NCI-H2171 treated with DMSO at 0.1 percent for 48 hours (cell line): Measurements from ENCODE around the gene NSMCE3.

Source experiments
- DNase-seq: peaks from one replicate; lab custom pipeline; 2025; lab: John Stamatoyannopoulos, UW

NSMCE3 gene

DNA sequence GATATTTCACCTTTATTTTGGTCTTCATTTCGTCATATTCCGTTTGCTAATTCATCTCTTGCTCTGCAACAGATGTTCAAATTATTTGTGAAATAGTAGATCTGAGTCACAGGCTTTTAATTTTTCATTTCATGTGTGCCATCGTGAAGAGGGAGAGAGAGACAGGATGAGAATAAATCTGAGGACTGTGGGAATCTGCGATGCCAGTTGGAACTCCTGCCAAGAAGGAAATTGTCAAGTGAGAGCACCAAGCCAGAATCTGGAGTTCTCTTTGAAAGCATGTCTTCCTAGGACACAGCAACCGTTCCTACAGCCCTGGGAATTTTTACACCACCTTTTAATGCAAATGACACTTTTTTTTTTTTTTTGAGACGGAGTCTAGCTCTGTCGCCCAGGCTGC, 48.8 kb downstream of the NSMCE3 start:
- peak; percentile 0 for DNase-seq

DNA sequence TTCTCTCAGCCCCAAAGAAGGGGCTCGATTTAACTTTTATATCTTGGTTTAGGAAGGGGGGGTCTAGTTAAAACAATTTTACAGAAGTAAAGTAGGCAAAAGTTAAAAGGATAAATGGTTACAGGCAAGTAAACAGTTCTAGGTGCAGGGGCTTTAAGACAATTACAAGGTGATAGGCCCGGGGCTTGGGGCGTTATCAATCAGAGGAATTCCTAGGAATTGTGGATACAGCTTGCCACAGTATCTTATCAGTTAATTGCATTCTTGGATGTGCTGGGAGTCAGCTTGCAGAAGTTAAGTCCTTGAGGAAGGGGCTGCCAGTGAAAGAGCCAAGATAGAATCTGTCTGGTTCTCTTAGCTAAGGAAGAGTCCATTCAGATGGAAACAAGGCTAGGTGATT, 52.7 kb downstream of the NSMCE3 start:
- DNase-seq, result no peak
